Ishikawa (cell line): Measurements from ENCODE around the gene CMYA5.

Experiments
- CEBPB ChIP-seq: IDR thresholded peaks from 2 replicates; pipeline ENCODE4 v1.6.1; 2012
- CREB1 ChIP-seq: IDR thresholded peaks from 2 replicates; pipeline ENCODE4 v1.6.1; 2012; ENCODE audit warnings: low read depth
- EGR1 ChIP-seq: IDR thresholded peaks from 2 replicates; pipeline ENCODE4 v1.6.1; 2012
- EP300 ChIP-seq: IDR thresholded peaks from 2 replicates; pipeline ENCODE4 v1.6.1; 2012; ENCODE audit warnings: borderline replicate concordance
- FOXM1 ChIP-seq: IDR thresholded peaks from 2 replicates; pipeline ENCODE4 v1.6.1; 2012; ENCODE audit warnings: low read depth, borderline replicate concordance
- NFIC ChIP-seq: IDR thresholded peaks from 2 replicates; pipeline ENCODE4 v1.6.1; 2012
- RAD21 ChIP-seq: IDR thresholded peaks from 2 replicates; pipeline ENCODE4 v1.6.1; 2012; ENCODE audit warnings: low read depth
- TAF1 ChIP-seq: IDR thresholded peaks from 2 replicates; pipeline ENCODE4 v1.6.1; 2012; ENCODE audit warnings: low read depth, mild to moderate bottlenecking
- TCF12 ChIP-seq: IDR thresholded peaks from 2 replicates; pipeline ENCODE4 v1.6.1; 2012; ENCODE audit warnings: low read depth
- TEAD4 ChIP-seq: IDR thresholded peaks from 2 replicates; pipeline ENCODE4 v1.6.1; 2012
- YY1 ChIP-seq: IDR thresholded peaks from 2 replicates; pipeline ENCODE4 v1.6.1; 2012; ENCODE audit warnings: low read depth
- ZBTB7A ChIP-seq: IDR thresholded peaks from 2 replicates; pipeline ENCODE4 v1.6.1; 2012; ENCODE audit warnings: low read depth
- TF ChIP-seq, protein P1 (sequence below): IDR thresholded peaks from 2 replicates; pipeline ENCODE4 v1.6.1; 2012
- TF ChIP-seq, protein P2 (sequence below): IDR thresholded peaks from 2 replicates; pipeline ENCODE4 v1.6.1; 2012; ENCODE audit warnings: low read depth, mild to moderate bottlenecking
- TF ChIP-seq, protein P3 (sequence below): IDR thresholded peaks from 2 replicates; pipeline ENCODE4 v1.6.1; 2012

CMYA5 gene

DNA sequence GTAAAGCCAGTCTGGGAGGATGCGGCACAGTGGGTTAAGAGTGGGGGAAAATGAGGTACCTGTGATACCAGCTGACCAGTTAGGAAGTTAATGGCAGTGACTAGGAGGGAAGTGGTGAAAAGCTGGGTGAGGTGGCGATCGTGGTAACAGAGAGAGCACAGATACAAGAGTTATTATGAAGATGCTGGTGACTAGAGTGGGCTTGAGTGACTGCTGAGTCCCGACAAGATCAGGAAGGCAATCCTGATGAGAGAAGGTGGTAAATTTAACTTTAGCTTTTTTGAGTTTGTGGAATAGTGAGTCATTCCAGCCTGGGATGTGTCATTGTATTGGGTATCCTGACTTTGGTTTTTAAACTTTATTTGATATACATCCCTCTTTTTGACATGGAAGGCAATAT lies 38.8 kb downstream of the CMYA5 start:
- no peak for TF ChIP-seq FOXM1
- no peak for TF ChIP-seq TCF12
- no peak for TF ChIP-seq TAF1
- TF ChIP-seq, protein P1, sequence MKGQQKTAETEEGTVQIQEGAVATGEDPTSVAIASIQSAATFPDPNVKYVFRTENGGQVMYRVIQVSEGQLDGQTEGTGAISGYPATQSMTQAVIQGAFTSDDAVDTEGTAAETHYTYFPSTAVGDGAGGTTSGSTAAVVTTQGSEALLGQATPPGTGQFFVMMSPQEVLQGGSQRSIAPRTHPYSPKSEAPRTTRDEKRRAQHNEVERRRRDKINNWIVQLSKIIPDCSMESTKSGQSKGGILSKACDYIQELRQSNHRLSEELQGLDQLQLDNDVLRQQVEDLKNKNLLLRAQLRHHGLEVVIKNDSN, result no peak
- TF ChIP-seq, protein P2, sequence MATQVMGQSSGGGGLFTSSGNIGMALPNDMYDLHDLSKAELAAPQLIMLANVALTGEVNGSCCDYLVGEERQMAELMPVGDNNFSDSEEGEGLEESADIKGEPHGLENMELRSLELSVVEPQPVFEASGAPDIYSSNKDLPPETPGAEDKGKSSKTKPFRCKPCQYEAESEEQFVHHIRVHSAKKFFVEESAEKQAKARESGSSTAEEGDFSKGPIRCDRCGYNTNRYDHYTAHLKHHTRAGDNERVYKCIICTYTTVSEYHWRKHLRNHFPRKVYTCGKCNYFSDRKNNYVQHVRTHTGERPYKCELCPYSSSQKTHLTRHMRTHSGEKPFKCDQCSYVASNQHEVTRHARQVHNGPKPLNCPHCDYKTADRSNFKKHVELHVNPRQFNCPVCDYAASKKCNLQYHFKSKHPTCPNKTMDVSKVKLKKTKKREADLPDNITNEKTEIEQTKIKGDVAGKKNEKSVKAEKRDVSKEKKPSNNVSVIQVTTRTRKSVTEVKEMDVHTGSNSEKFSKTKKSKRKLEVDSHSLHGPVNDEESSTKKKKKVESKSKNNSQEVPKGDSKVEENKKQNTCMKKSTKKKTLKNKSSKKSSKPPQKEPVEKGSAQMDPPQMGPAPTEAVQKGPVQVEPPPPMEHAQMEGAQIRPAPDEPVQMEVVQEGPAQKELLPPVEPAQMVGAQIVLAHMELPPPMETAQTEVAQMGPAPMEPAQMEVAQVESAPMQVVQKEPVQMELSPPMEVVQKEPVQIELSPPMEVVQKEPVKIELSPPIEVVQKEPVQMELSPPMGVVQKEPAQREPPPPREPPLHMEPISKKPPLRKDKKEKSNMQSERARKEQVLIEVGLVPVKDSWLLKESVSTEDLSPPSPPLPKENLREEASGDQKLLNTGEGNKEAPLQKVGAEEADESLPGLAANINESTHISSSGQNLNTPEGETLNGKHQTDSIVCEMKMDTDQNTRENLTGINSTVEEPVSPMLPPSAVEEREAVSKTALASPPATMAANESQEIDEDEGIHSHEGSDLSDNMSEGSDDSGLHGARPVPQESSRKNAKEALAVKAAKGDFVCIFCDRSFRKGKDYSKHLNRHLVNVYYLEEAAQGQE, result no peak
- TF ChIP-seq TEAD4, result no peak
- no peak for TF ChIP-seq YY1
- TF ChIP-seq EGR1, result no peak
- TF ChIP-seq CEBPB, result no peak
- no peak for TF ChIP-seq EP300
- TF ChIP-seq ZBTB7A, result no peak
- TF ChIP-seq RAD21, result no peak
- TF ChIP-seq NFIC, result no peak
- no peak for TF ChIP-seq CREB1
- TF ChIP-seq, protein P3, sequence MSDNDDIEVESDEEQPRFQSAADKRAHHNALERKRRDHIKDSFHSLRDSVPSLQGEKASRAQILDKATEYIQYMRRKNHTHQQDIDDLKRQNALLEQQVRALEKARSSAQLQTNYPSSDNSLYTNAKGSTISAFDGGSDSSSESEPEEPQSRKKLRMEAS, result no peak

DNA sequence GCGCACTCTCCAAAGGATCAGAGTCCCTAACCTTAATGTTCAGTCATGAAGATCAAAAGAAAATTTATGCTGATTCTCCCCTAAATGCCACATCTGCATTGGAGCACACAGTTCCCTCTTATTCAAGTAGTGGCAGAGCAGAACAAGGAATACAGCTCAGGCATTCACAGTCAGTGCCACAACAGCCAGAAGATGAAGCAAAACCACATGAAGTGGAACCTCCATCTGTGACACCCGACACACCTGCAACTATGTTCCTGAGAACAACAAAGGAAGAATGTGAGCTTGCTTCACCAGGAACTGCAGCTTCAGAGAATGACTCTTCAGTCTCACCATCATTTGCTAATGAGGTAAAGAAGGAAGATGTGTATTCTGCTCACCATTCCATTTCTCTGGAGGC lies 40.0 kb downstream of the CMYA5 start:
- TF ChIP-seq RAD21 (no peak), EP300 (no peak), TCF12 (no peak), ZBTB7A (no peak), CEBPB (no peak), CREB1 (no peak), FOXM1 (no peak), TAF1 (no peak), TEAD4 (no peak), EGR1 (no peak), YY1 (no peak), NFIC (no peak)
- TF ChIP-seq, protein P1, result no peak
- TF ChIP-seq, protein P2, result no peak
- TF ChIP-seq, protein P3, result no peak

DNA sequence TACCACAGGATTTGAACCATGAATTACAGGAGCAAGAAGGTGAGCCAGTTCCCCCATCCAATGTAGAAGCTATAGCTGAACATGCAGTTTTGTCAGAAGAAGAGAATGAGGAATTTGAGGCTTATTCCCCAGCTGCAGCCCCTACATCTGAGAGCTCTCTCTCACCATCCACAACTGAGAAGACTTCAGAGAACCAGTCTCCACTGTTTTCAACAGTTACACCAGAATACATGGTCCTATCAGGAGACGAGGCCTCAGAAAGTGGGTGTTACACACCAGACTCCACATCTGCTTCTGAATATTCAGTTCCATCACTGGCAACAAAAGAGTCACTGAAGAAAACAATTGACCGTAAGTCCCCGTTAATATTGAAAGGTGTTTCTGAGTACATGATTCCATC lies 40.9 kb downstream of the CMYA5 start:
- no peak for TF ChIP-seq CREB1
- TF ChIP-seq TCF12, result no peak
- TF ChIP-seq ZBTB7A, result no peak
- TF ChIP-seq, protein P1, result no peak
- TF ChIP-seq, protein P2, result no peak
- TF ChIP-seq EGR1, result no peak
- TF ChIP-seq CEBPB, result no peak
- no peak for TF ChIP-seq YY1
- TF ChIP-seq RAD21, result no peak
- TF ChIP-seq, protein P3, result no peak
- no peak for TF ChIP-seq NFIC
- TF ChIP-seq TEAD4, result no peak
- no peak for TF ChIP-seq TAF1
- no peak for TF ChIP-seq EP300
- no peak for TF ChIP-seq FOXM1

DNA sequence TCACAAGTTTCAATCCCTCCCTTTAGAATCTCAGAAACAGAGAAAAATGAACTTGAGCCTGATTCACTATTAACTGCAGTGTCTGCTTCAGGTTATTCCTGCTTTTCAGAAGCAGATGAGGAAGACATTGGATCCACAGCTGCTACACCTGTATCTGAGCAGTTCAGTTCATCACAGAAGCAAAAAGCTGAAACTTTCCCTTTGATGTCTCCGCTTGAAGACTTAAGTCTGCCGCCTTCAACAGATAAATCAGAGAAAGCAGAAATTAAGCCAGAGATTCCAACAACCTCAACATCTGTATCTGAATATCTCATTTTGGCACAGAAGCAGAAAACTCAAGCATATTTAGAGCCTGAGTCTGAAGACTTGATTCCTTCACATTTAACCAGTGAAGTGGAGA lies 42.1 kb downstream of the CMYA5 start:
- TF ChIP-seq CREB1 (no peak), TEAD4 (no peak), EGR1 (no peak), NFIC (no peak), ZBTB7A (no peak), FOXM1 (no peak), YY1 (no peak), TCF12 (no peak)
